Measurements from ENCODE around the gene SERPINB13.

Gene SERPINB13

GRCh38 chr18:63606526-63606925 lies 19.4 kb downstream of the SERPINB13 start:
- ChIA-PET CTCF (no interaction called here), POLR2A (ENCODE audit: low non-redundant PET) (no interaction called here)
- TF ChIP-seq CTCF (conservative IDR thresholded peaks at IDR 0.05; ENCODE audit: low read depth) = no peak
- H3K27ac ChIP-seq = no peak overlapping the region
- no peak for DNase-seq (ENCODE audit: low spot score)

GRCh38 chr18:63613420-63613819 lies 26.3 kb downstream of the SERPINB13 start:
- TF ChIP-seq CTCF (conservative IDR thresholded peaks at IDR 0.05; ENCODE audit: low read depth) = no peak
- H3K27ac ChIP-seq = no peak overlapping the region
- POLR2A ChIA-PET (ENCODE audit: low non-redundant PET) = no interaction called here
- CTCF ChIA-PET = no interaction called here
- no peak for DNase-seq (ENCODE audit: low spot score)

GRCh38 chr18:63617049-63617914 lies 30.1 kb downstream of the SERPINB13 start:
- no peak overlapping the region for H3K27ac ChIP-seq
- DNase-seq (ENCODE audit: low spot score) = no peak
- POLR2A ChIA-PET (ENCODE audit: low non-redundant PET) = no interaction called here
- CTCF ChIA-PET = no interaction called here
- TF ChIP-seq CTCF (conservative IDR thresholded peaks at IDR 0.05; ENCODE audit: low read depth) = no peak

GRCh38 chr18:63617915-63618234 lies 30.7 kb downstream of the SERPINB13 start:
- no peak for DNase-seq (ENCODE audit: low spot score)
- H3K27ac ChIP-seq = no peak overlapping the region
- CTCF ChIA-PET = no interaction called here
- POLR2A ChIA-PET (ENCODE audit: low non-redundant PET) = no interaction called here
- no peak for TF ChIP-seq CTCF (conservative IDR thresholded peaks at IDR 0.05; ENCODE audit: low read depth)

- POLR2A ChIA-PET (ENCODE audit: low non-redundant PET) = no interaction called here
These were observed 32.5 kb downstream of the SERPINB13 start for GRCh38 chr18:63619661-63620060.

GRCh38 chr18:63624863-63625262 lies 37.7 kb downstream of the SERPINB13 start:
- ChIA-PET CTCF (no interaction called here), POLR2A (ENCODE audit: low non-redundant PET) (no interaction called here)
- H3K27ac ChIP-seq = no peak overlapping the region
- TF ChIP-seq CTCF (conservative IDR thresholded peaks at IDR 0.05; ENCODE audit: low read depth) = no peak
- DNase-seq (ENCODE audit: low spot score) = no peak

More at GRCh38 chr18:63619661-63620060, 32.5 kb downstream of the SERPINB13 start:
- CTCF ChIA-PET = no interaction called here
- no peak for TF ChIP-seq CTCF (conservative IDR thresholded peaks at IDR 0.05; ENCODE audit: low read depth)
- DNase-seq (ENCODE audit: low spot score) = no peak
- H3K27ac ChIP-seq = no peak overlapping the region
